ENCODE results near the gene PDS5A.
"Not testable (repeated sequence)": the region's sequence is repeated elsewhere in the genome, so short reads cannot be mapped to it uniquely, and the experiment has no call there.

The PDS5A gene

DNA sequence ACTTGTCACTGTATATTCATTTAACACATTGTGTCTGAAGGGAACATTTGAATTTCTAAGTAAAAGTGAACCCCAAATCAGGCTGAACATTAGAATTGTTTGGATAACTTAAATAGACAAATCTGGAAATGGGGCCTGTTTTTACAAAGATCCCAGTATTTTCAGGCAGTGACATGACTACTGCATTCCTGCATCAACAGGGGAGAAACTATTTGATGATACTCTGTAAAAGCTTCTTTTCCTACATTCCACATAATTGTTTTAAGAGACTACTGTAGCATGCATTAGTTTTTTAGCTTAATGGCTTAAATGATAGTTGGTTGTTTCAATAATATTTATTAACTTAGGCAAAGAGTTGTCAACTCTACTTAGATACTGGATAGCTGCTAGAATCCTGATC, 127.0 kb downstream of the PDS5A start:
- Histone ChIP-seq H3K27me3 (no peaks in the 10 kb centered on the region), H3K36me3 (peaks cover 23 to 37% (median 24%) of the 10 kb centered on the region in 3 donors)
- no peak for DNase-seq

DNA sequence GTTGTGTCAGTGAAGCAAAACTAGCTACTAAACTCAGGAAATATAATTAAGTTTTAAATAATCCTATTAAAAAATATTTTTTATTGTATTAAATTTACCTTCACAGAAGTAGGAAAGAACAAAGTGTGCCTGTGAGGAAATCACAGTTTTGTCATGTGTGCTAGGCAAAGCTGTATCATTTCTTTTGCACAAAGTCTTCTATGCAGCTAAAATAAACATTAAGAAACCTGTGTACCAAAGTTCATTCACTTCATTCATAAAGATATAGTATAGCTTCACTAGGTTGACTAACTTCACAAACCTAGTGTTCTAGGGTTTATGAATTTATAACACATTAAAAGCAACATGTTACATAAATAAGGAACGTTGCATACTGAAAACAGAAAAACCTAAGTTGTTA, 131.0 kb downstream of the PDS5A start:
- H3K27ac ChIP-seq: no peak overlapping the region
- H3K4me3 ChIP-seq: no peak overlapping the region
- DNase-seq: no peak
- H3K9me3 ChIP-seq: no peaks in the 10 kb centered on the region
- intact Hi-C loops (cut with DNase I; ENCODE audit: low total_unique reads): no loop called here
- H3K4me1 ChIP-seq: no peaks in the 10 kb centered on the region
- no peaks in the 10 kb centered on the region for H3K27me3 ChIP-seq
- peaks cover 27 to 57% (median 44%) of the 10 kb centered on the region in 3 donors for H3K36me3 ChIP-seq
- TF ChIP-seq, protein P1, sequence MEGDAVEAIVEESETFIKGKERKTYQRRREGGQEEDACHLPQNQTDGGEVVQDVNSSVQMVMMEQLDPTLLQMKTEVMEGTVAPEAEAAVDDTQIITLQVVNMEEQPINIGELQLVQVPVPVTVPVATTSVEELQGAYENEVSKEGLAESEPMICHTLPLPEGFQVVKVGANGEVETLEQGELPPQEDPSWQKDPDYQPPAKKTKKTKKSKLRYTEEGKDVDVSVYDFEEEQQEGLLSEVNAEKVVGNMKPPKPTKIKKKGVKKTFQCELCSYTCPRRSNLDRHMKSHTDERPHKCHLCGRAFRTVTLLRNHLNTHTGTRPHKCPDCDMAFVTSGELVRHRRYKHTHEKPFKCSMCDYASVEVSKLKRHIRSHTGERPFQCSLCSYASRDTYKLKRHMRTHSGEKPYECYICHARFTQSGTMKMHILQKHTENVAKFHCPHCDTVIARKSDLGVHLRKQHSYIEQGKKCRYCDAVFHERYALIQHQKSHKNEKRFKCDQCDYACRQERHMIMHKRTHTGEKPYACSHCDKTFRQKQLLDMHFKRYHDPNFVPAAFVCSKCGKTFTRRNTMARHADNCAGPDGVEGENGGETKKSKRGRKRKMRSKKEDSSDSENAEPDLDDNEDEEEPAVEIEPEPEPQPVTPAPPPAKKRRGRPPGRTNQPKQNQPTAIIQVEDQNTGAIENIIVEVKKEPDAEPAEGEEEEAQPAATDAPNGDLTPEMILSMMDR (IDR thresholded peaks at IDR 0.05): no peak

More for the DNA sequence above, 127.0 kb downstream of the PDS5A start:
- intact Hi-C loops (cut with DNase I; ENCODE audit: low total_unique reads): no loop called here
- Histone ChIP-seq H3K4me3 (no peak overlapping the region), H3K4me1 (no peaks in the 10 kb centered on the region), H3K9me3 (peaks cover 0 to 1% (median 0%) of the 10 kb centered on the region in 3 donors), H3K27ac (no peak overlapping the region)
- TF ChIP-seq, protein P1 (IDR thresholded peaks at IDR 0.05): no peak

DNA sequence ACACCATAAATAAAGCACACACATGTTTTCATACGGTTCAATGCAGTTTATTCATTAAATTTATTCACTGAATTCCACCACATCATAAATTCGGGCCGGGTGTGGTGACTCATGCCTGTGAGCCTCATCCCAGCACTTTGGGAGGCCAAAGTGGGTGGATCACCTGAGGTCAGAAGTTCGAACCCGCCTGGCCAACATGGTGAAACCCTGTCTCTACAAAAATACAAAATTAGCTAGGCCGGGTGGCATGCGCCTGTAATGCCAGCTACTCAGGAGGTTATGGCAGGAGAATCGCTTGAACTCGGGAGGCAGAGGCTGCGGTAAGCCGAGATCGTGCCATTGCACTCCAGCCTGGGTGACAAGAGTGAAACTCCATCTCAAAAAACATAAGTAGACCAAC, 131.6 kb downstream of the PDS5A start:
- no peak for DNase-seq

DNA sequence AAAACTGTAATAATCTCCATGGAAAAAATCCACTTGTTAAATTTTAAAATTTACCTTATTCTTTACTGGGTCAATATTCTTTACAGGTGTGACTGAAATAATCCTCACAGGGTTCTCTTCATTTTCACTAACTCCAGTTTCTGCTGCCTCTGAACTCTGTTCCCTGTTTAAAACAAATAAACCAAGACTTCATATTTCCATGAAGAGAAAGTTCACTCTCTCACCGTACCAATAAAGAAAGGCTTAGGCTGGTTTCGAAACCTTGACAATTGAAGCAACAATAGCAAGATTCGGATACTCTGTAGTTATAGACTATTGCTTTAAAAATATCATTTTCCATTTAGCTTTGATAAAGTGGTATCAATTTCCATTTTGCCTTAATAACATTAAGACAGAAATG, 135.8 kb downstream of the PDS5A start:
- Histone ChIP-seq H3K27ac (no peak overlapping the region), H3K9me3 (no peaks in the 10 kb centered on the region), H3K27me3 (no peaks in the 10 kb centered on the region), H3K36me3 (peaks cover 62 to 83% (median 75%) of the 10 kb centered on the region in 3 donors), H3K4me1 (no peaks in the 10 kb centered on the region), H3K4me3 (no peak overlapping the region)
- TF ChIP-seq, protein P1 (IDR thresholded peaks at IDR 0.05): no peak
- intact Hi-C loops (cut with DNase I; ENCODE audit: low total_unique reads): no loop called here
- DNase-seq: no peak

More for the DNA sequence above, 131.6 kb downstream of the PDS5A start:
- Histone ChIP-seq H3K4me3 (no peak overlapping the region), H3K9me3 (no peaks in the 10 kb centered on the region), H3K4me1 (no peaks in the 10 kb centered on the region), H3K27ac (no peak overlapping the region), H3K36me3 (peaks cover 33 to 63% (median 50%) of the 10 kb centered on the region in 3 donors), H3K27me3 (no peaks in the 10 kb centered on the region)
- TF ChIP-seq, protein P1 (IDR thresholded peaks at IDR 0.05): no peak
- intact Hi-C loops (cut with DNase I; ENCODE audit: low total_unique reads): no loop called here

DNA sequence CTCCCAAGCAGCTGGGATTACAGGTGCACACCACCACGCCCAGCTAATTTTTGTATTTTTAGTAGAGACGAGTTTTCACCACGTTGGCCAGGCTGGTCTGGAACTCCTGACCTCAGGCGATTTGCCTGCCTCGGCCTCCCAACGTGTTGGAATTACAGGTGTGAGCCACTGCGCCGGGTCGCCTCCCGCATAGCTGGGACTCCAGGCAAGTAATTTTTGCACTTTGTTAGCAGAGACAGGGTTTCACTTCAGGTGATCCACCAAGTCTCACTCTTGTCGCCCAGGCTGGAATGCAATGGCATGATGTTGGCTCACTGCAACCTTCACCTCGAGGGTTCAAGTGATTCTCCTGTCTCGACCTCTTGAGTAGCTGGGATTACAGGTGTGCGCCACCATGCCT, 137.2 kb downstream of the PDS5A start:
- H3K27me3 ChIP-seq; H3K27ac ChIP-seq; H3K4me3 ChIP-seq; H3K4me1 ChIP-seq; intact Hi-C loops (cut with DNase I; ENCODE audit: low total_unique reads); H3K9me3 ChIP-seq; DNase-seq: not testable (repeated sequence)
- H3K36me3 ChIP-seq: peaks cover 62 to 88% (median 86%) of the 10 kb centered on the region in 3 donors

DNA sequence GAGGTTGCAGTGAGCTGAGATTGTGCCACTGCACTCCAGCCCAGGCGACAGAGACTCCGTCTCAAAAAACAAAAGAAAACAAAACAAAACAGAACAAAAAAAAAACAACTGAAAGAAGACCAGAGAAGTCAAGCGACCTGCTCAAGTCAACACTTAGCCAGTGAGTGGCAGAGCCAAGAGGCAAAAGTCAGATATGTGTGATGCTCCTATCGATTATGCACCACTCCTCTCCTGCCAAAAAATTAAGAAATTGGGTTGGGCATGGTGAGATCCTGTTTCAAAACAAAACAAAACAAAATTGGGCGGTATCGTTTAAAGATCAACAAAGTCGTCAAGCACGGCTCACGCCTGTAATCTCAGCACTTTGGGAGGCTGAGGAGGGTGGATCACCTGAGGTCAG, 137.7 kb downstream of the PDS5A start:
- no peaks in the 10 kb centered on the region for H3K4me1 ChIP-seq
- intact Hi-C loops (cut with DNase I; ENCODE audit: low total_unique reads): no loop called here
- H3K4me3 ChIP-seq: no peak overlapping the region
- no peaks in the 10 kb centered on the region for H3K27me3 ChIP-seq
- H3K9me3 ChIP-seq: no peaks in the 10 kb centered on the region
- no peak overlapping the region for H3K27ac ChIP-seq
- TF ChIP-seq, protein P1 (IDR thresholded peaks at IDR 0.05): no peak
- DNase-seq: no peak
- H3K36me3 ChIP-seq: peaks cover 61 to 92% (median 90%) of the 10 kb centered on the region in 3 donors

DNA sequence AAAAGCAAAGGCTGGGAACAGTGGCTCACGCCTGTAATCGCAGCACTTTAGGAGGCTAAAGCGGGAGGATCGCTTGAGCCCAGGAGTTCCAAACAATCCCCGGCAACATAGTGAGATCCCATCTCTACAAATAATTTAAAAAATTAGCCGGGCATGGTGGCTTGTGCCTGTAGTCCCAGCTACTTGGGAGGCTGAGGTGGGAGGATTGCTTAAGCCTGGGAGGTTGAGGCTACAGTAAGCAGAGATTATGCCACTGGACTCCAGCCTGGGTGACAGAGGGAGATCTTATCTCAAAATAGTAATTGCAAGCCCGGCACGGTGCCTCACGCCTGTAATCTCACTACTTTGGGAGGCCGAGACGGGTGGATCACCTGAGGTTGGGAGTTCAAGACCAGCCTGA, 139.3 kb downstream of the PDS5A start:
- H3K4me1 ChIP-seq; intact Hi-C loops (cut with DNase I; ENCODE audit: low total_unique reads); DNase-seq; H3K27me3 ChIP-seq; H3K4me3 ChIP-seq; H3K27ac ChIP-seq; H3K9me3 ChIP-seq: not testable (repeated sequence)
- H3K36me3 ChIP-seq: peaks cover 54 to 92% (median 87%) of the 10 kb centered on the region in 3 donors
